SJCRH30 (cell line): ENCODE data around the gene IPO5. TPM values are rescaled to one million over a fixed set of nuclear protein-coding genes. Genes with fewer than 3 reads are reported as not detected.

Experiments
- DNase-seq, 2 experiments: peaks; one replicate each; pipeline ENCODE4 v3.0.0-alpha.2; 2015 to 2020
- H3K27ac ChIP-seq: fragments of 250-450 bp; sonication (Bioruptor Pico); 2 replicates; pipeline ENCODE4 v1.5.1; 2020; ENCODE audit warnings: mild to moderate bottlenecking, moderate library complexity
- H3K27me3 ChIP-seq: fragments of 250-450 bp; sonication (Bioruptor Pico); 2 replicates; pipeline ENCODE4 v1.5.1; 2020; ENCODE audit warnings: mild to moderate bottlenecking, moderate library complexity
- H3K36me3 ChIP-seq: fragments of 250-450 bp; sonication (Bioruptor Pico); 2 replicates; pipeline ENCODE4 v1.5.1; 2020; ENCODE audit warnings: mild to moderate bottlenecking, moderate library complexity
- H3K4me1 ChIP-seq: fragments of 250-450 bp; sonication (Bioruptor Pico); 2 replicates; pipeline ENCODE4 v1.5.1; 2020; ENCODE audit warnings: mild to moderate bottlenecking, moderate library complexity
- H3K4me3 ChIP-seq: fragments of 250-450 bp; sonication (Bioruptor Pico); 2 replicates; pipeline ENCODE4 v1.5.1; 2020; ENCODE audit warnings: mild to moderate bottlenecking, moderate library complexity
- H3K9me3 ChIP-seq: fragments of 250-450 bp; sonication (Bioruptor Pico); replicated peaks from 2 replicates; pipeline ENCODE4 v1.5.1; 2020; ENCODE audit warnings: mild to moderate bottlenecking, moderate library complexity
- total RNA-seq: library from RNA; depleted of rRNA; stranded (reverse); fragments of >200 nt; shearing (Covaris generic); gene quantifications from 2 replicates; pipeline ENCODE4 v1.2.3, GENCODE V29; 2014; rRNA removed

Gene IPO5
- 267 and 288 TPM in 2 replicates for total RNA-seq

DNA sequence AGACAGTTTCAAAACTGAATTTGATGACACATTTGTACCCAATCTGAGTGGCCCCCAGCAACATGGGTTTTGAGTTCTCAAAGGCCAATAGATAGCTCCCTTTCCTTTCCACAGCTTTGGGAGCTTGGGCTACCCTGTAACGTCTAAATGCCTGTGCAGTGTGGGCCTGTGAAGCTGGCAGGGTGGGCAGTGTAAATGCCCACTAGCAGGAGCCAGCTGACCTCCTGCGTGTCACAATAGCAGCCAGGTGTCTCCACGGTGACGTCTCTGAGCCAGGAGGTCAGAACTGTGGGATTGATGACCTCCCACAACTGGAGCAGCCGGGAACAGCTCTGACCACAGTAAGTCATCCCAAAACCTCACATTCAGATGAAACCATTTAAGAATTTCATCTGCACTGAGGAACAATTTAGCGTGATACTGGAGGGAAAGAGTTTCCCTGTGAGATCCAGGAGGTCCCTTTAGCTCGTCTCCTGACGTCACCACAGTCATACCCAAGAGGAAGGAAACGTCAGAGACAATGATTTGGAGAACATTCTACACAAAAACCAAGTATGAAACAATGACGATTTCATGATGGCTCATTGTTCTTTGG, at the start of gene IPO5:
IPO5 (plus strand) TSS at position 300 of the 595 bp plus-strand sequence. CDS start 23,022 bp downstream, outside the sequence.
- Histone ChIP-seq H3K27me3 (no peaks in the 10 kb centered on the region), H3K4me1 (peaks cover 16% of the 10 kb centered on the region), H3K27ac (no peak within 1 kb of the TSS), H3K4me3 (no peak within 1 kb of the TSS), H3K9me3 (no peaks in the 10 kb centered on the region), H3K36me3 (no peaks in the 10 kb centered on the region)
- peak; percentile 33 to 40 for DNase-seq

DNA sequence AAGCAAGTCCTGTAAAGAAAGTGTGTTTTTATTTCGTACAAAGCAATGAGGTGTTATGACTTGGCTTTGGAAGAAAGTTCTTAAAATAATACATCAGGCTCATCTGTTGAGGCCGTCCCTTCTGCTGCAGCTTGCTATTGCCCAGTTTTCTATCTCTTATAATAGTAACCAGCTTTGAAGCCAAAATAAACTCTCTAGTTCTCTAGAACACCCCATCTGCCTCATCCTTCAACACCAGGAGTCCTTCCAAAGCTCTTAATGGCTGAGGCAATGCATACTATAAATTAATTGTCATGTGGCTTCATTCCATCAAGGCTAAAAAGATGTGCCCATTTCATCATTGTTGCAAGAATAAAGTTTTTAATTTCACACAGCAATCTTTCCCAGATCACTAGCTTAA, 49.4 kb upstream of the IPO5 start:
- no peaks in the 10 kb centered on the region for H3K36me3 ChIP-seq
- H3K4me3 ChIP-seq = no peak overlapping the region
- H3K27ac ChIP-seq = no peak overlapping the region
- H3K4me1 ChIP-seq = no peaks in the 10 kb centered on the region
- no peaks in the 10 kb centered on the region for H3K27me3 ChIP-seq
- DNase-seq = no peak
- H3K9me3 ChIP-seq = no peaks in the 10 kb centered on the region

- H3K9me3 ChIP-seq = no peaks in the 10 kb centered on the region
- no peaks in the 10 kb centered on the region for H3K27me3 ChIP-seq
- no peaks in the 10 kb centered on the region for H3K4me1 ChIP-seq
- DNase-seq = no peak
- H3K27ac ChIP-seq = no peak overlapping the region
- no peaks in the 10 kb centered on the region for H3K36me3 ChIP-seq
- H3K4me3 ChIP-seq = no peak overlapping the region
Observed at GRCh38 chr13:97905517-97905916, 48.0 kb upstream of the IPO5 start.

DNA sequence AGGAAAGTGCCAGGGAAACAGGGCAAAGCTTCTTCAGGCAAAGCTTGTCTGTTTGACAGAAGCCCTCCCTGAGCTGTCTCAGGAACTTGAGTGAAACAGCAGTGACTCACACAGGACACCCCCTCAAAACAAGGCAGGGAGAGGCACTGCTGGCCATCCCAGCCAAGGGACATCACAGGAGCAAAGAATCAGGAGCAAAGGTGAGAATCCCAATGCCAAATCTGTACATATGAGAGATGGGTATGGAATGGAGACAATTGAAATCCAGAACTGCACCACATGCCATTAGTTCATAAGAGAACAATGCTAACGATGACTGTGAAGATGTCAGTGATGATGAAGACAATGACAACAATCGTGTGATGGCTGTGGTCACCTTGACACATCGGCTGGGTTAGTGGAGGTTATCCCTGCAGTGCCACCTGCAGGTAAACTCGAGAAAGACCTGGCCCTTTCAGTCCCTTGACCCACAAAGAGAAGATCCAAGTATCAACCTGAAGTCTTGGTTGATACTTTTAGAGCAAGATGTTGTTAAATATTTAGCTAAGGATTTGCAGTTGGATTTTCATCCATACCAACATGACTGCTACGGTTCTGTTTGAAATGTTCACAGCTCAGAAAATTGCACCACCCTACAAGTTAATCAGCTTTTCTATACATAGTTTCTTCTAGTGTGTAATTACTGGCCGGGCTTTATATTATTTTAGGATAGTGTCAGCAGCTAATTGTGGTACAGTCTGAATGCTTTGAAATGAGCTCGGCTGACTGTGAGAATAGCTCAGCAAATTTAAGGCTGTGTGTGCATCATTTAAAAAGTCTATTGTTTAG, 42.0 kb upstream of the IPO5 start:
- Histone ChIP-seq H3K27ac (no peak overlapping the region), H3K36me3 (no peaks in the 10 kb centered on the region), H3K9me3 (0 out of 2 replicates have a peak, but pooled peaks cover 4% of the 10 kb centered on the region), H3K4me3 (no peak overlapping the region), H3K27me3 (no peaks in the 10 kb centered on the region), H3K4me1 (no peaks in the 10 kb centered on the region)
- peak in 1 of 2 experiments; percentile 33 for DNase-seq

GRCh38 chr13:97912139-97912535, 41.3 kb upstream of the IPO5 start:
- no peaks in the 10 kb centered on the region for H3K27me3 ChIP-seq
- H3K4me3 ChIP-seq = no peak overlapping the region
- 0 out of 2 replicates have a peak, but pooled peaks cover 4% of the 10 kb centered on the region for H3K9me3 ChIP-seq
- H3K27ac ChIP-seq = no peak overlapping the region
- DNase-seq = no peak
- no peaks in the 10 kb centered on the region for H3K4me1 ChIP-seq
- no peaks in the 10 kb centered on the region for H3K36me3 ChIP-seq

DNA sequence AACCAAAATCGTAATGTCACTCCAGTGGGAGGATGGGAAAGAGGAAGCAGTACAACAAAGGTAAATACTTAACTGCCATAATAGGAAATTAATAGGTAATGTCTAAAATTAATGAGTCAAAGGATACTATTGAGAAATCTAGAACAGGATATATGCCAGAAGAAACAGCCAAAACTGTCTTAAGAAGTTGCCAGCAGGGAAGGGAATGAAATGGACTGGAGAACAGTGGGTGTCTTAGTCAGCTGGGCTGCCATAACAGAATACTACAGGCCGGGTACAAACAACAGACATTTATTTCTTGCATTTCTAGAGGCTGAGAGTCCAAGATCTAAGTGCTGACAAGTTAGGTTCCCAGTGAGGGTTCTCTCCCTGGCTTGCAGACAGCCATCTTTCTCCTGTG, 40.3 kb upstream of the IPO5 start:
- Histone ChIP-seq H3K36me3 (no peaks in the 10 kb centered on the region), H3K27me3 (no peaks in the 10 kb centered on the region), H3K27ac (no peak overlapping the region), H3K9me3 (0 out of 2 replicates have a peak, but pooled peaks cover 4% of the 10 kb centered on the region), H3K4me3 (no peak overlapping the region), H3K4me1 (no peaks in the 10 kb centered on the region)
- no peak for DNase-seq

GRCh38 chr13:97914540-97914939, 38.9 kb upstream of the IPO5 start:
- H3K27ac ChIP-seq = no peak overlapping the region
- H3K9me3 ChIP-seq = 0 out of 2 replicates have a peak, but pooled peaks cover 4% of the 10 kb centered on the region
- H3K27me3 ChIP-seq = no peaks in the 10 kb centered on the region
- no peaks in the 10 kb centered on the region for H3K4me1 ChIP-seq
- H3K36me3 ChIP-seq = no peaks in the 10 kb centered on the region
- DNase-seq = no peak
- H3K4me3 ChIP-seq = no peak overlapping the region

DNA sequence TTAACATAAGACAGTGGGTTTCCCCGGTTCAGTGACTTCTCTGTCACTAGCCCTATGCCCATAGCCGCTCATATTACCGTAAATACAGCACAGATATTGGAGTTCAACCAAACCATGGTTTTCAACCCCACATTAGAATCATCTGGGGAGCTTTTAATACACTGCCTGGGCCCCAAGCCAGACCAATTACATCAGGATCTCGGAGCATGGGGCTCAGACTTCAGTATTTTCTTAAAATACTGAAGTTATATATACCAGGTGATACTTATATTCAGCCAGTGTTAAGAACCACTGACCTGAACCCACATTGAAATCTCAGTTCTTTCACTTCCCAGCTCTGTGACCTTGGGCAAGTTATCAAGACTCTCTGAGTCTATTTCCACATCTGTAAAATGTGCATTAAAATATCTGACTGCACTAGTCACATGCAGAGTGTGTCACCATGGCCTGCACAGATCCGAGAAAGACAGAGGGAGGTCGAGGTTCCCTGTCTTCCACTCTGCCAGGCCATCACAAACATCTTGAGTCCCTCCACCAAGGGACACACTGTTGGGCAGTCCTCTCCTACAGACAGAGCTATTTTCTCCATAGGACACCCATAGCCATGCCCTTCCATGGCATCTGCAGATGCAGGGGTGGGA, 32.2 kb upstream of the IPO5 start:
- no peaks in the 10 kb centered on the region for H3K4me1 ChIP-seq
- H3K4me3 ChIP-seq = no peak overlapping the region
- no peaks in the 10 kb centered on the region for H3K9me3 ChIP-seq
- no peaks in the 10 kb centered on the region for H3K36me3 ChIP-seq
- H3K27me3 ChIP-seq = no peaks in the 10 kb centered on the region
- no peak overlapping the region for H3K27ac ChIP-seq
- no peak for DNase-seq

DNA sequence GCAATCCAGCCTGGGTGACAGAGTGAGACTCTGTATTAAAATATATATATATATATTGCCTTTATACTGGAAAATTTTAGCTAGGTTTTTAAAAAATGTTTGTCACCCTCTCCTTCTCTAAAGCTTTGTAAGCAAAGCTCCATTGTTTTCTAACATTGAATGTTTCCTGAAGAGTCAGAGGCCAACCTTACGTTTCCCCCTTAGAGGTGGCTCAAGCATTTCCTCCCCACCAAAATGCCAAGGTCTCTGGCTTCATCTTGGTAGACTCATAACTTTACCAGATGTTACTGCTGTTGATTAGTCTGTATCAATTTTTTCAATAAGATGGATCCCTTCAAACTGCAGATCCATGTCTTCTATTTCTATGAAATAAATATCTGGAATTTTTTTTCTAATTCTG, 25.2 kb upstream of the IPO5 start:
- no peaks in the 10 kb centered on the region for H3K36me3 ChIP-seq
- H3K27ac ChIP-seq = no peak overlapping the region
- no peak for DNase-seq
- H3K9me3 ChIP-seq = no peaks in the 10 kb centered on the region
- H3K27me3 ChIP-seq = no peaks in the 10 kb centered on the region
- H3K4me3 ChIP-seq = no peak overlapping the region
- H3K4me1 ChIP-seq = peaks cover 12% of the 10 kb centered on the region

DNA sequence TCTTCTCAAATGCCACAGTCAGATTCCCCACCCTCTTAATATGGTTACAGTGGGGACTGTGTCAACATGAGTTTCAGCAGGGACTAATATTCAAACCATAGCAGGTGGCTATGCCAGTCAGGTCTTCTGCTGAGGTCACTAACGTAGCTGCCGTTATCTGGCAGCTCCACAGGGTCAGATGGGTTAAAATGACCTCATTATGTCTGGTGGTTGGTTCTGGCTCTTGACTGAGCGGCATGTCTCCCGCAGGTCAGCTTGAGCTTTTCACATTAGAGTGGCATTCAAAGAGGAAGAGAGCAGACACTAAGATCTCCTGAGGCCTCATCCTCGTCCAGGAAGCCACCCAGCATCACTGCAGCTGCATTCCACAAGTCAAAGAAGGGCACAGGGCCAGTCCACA, 21.4 kb upstream of the IPO5 start:
- Histone ChIP-seq H3K36me3 (no peaks in the 10 kb centered on the region), H3K27me3 (no peaks in the 10 kb centered on the region)
- peak; percentile 71 to 75 for DNase-seq

DNA sequence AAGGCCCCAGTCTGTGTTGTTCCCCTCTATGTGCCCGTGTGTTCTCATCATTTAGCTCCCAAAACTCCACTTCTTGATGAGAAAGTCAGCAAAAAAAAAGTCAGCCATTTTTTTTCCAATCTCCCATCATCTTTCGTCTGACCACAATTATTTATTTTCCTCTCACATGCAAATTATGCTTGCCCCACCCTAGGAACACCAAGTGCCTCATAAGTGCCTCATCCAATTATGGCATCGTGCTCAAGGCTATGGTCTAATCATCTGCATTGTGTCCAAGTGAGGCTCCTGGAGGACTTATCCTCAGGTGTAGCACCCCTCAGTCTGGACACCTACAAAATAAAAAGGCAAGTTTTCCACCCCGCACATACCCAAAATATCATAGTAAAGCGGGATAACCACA, 20.8 kb upstream of the IPO5 start:
- Histone ChIP-seq H3K36me3 (no peaks in the 10 kb centered on the region), H3K4me1 (peaks cover 16% of the 10 kb centered on the region), H3K9me3 (no peaks in the 10 kb centered on the region), H3K27ac (peak overlapping the region; percentile 55), H3K27me3 (no peaks in the 10 kb centered on the region), H3K4me3 (no peak overlapping the region)
- peak in 1 of 2 experiments; percentile 12 for DNase-seq

More for the DNA sequence above, 21.4 kb upstream of the IPO5 start:
- no peak overlapping the region for H3K4me3 ChIP-seq
- H3K27ac ChIP-seq = peak overlapping the region; percentile 55
- no peaks in the 10 kb centered on the region for H3K9me3 ChIP-seq
- peaks cover 16% of the 10 kb centered on the region for H3K4me1 ChIP-seq

- DNase-seq = peak in 1 of 2 experiments; percentile 27
- Histone ChIP-seq H3K36me3 (no peaks in the 10 kb centered on the region), H3K9me3 (no peaks in the 10 kb centered on the region)
Observed at GRCh38 chr13:97933776-97934175, 19.7 kb upstream of the IPO5 start.

GRCh38 chr13:97934590-97934989, 18.9 kb upstream of the IPO5 start:
- Histone ChIP-seq H3K4me3 (no peak overlapping the region), H3K4me1 (peaks cover 16% of the 10 kb centered on the region), H3K9me3 (no peaks in the 10 kb centered on the region), H3K36me3 (no peaks in the 10 kb centered on the region), H3K27ac (no peak overlapping the region), H3K27me3 (no peaks in the 10 kb centered on the region)
- DNase-seq = peak; percentile 31 to 59

More at GRCh38 chr13:97933776-97934175, 19.7 kb upstream of the IPO5 start:
- Histone ChIP-seq H3K27me3 (no peaks in the 10 kb centered on the region), H3K4me3 (no peak overlapping the region), H3K4me1 (peaks cover 16% of the 10 kb centered on the region), H3K27ac (no peak overlapping the region)

DNA sequence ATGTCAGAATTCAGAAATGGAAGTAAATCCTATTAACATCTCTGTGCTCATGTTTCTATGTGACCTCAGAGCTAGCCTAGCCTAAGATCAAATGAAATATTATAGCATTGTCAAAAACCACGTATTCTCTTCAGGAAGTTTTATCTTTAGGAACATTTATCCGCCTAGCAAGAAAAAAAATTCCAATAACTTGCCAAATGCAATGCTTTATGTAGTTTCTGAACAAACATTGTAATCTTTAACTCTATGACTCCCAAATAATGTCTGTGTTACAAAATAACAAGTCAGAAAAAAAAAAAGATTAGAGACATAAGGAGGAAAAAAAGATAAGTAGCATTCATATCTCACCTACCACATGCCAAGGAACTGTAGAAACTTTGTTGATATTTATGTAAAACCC, 18.4 kb upstream of the IPO5 start:
- no peak overlapping the region for H3K27ac ChIP-seq
- H3K4me1 ChIP-seq = peaks cover 16% of the 10 kb centered on the region
- H3K4me3 ChIP-seq = no peak overlapping the region
- no peaks in the 10 kb centered on the region for H3K27me3 ChIP-seq
- H3K9me3 ChIP-seq = no peaks in the 10 kb centered on the region
- no peaks in the 10 kb centered on the region for H3K36me3 ChIP-seq
- DNase-seq = no peak

DNA sequence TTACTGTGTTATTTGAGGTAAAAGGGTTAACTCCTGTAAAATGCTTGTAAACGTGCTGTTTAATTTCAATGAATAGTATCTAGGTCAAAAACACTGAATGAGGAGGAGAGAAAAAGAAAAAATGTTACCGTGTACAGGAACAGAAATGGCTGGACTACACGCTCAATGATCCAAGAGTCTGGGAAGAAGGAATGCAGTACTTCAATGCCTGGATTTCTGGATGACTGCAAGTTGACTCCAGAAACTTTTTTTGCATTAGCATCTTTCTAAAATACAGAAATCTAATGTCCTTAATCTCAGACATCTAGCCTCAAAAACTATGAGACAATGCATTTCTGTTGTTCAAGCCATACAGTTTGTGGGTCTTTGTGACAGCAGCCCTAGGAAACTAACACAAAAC, 17.4 kb upstream of the IPO5 start:
- Histone ChIP-seq H3K4me3 (no peak overlapping the region), H3K27ac (no peak overlapping the region), H3K9me3 (no peaks in the 10 kb centered on the region), H3K4me1 (peaks cover 16% of the 10 kb centered on the region), H3K36me3 (no peaks in the 10 kb centered on the region), H3K27me3 (no peaks in the 10 kb centered on the region)
- DNase-seq = no peak
